Measurements from ENCODE around the gene PF4V1.

DNA sequence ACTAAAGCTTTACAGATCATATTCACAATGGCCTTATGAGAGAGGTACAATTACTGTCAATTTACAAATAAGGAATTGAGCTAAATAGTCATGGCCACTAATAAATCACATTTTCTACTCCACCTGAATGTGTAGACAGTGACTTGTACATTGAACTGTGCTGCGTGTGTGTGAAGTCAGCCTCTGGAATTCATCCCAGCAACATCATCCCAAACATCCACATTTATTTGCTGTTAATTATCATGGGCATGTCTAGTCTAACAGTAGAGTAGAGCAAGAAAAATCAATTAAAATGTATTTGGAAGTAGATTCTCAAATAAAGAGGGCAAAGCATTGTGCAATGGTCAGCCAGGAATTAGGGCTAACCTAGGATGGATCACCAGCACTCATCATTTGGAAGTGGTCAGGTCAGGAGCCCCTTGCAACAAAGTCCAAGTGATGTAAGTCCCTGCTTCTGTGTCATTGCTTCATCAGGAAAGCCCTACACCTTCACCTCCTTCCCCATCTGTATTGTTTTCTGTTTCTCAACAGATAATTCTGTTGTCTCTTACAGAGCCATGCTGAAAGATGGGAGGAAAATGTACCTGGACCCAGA is 4.8 kb upstream of the PF4V1 start:
- TF ChIP-seq SRSF1 (IDR thresholded peaks at IDR 0.05; ENCODE audit: low read depth, low read length) (no peak), POLR2A (conservative IDR thresholded peaks at IDR 0.05) (no peak), ZNF184 (CRISPR knock-in tag; IDR thresholded peaks at IDR 0.05) (no peak), MXI1 (IDR thresholded peaks at IDR 0.05; ENCODE audit: low read depth, low read length) (no peak), GATA2 (CRISPR knock-in tag; IDR thresholded peaks at IDR 0.05) (no peak)
- TF ChIP-seq, protein P1, sequence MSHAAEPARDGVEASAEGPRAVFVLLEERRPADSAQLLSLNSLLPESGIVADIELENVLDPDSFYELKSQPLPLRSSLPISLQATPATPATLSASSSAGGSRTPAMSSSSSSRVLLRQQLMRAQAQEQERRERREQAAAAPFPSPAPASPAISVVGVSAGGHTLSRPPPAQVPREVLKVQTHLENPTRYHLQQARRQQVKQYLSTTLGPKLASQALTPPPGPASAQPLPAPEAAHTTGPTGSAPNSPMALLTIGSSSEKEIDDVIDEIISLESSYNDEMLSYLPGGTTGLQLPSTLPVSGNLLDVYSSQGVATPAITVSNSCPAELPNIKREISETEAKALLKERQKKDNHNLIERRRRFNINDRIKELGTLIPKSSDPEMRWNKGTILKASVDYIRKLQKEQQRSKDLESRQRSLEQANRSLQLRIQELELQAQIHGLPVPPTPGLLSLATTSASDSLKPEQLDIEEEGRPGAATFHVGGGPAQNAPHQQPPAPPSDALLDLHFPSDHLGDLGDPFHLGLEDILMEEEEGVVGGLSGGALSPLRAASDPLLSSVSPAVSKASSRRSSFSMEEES (CRISPR knock-in tag; IDR thresholded peaks at IDR 0.05) = no peak
